ENCODE results near the gene PSMD6. TPM values are rescaled to one million over a fixed set of nuclear protein-coding genes. Genes with fewer than 3 reads are reported as not detected.

PSMD6 gene
- total RNA-seq, 2 experiments from 2014 or later = 68.0 to 94.9 TPM

- DNase-seq (no peak), ATAC-seq (no peak)
- Mint-ChIP-seq H3K27me3 (no peaks in the 10 kb centered on the region), H3K4me3 (no peak overlapping the region), H3K27ac (peak overlapping the region; percentile 52), H3K4me1 (peaks cover 13% of the 10 kb centered on the region), H3K36me3 (peaks cover 63% of the 10 kb centered on the region), H3K9me3 (ENCODE audit: low read depth) (no peaks in the 10 kb centered on the region)
- CTCF ChIA-PET = interaction anchor here (0.7 to 7.4 kb wide), 13 partner anchors 10 to 67 kb away, joined by 3 to 58 read pairs (median 8); partner anchors contain the start of gene PSMD6
These were observed 30.6 kb downstream of the PSMD6 start for GRCh38 chr3:63992516-63993209.

DNA sequence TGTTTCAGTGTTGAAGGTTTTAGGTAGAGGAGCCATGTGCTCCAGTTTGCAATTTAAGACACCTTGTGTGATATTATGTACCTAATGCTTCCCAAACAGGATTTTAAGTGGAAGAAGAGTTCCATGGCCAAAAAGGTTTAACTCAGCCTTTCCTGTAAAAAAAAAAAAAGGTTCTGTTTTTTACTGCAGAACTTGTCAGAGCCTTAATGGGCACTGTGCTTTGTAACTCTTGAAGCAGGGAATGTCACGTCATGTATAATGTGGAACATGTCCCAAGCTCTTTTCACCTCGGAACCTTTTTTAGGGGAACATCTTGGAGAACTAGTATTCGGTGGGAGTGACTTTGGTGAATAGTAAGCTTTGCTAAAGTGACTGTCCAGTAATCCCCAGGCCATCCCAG lies 31.6 kb downstream of the PSMD6 start:
- DNase-seq = no peak
- Mint-ChIP-seq H3K4me1 (peaks cover 14% of the 10 kb centered on the region), H3K27ac (peak overlapping the region; percentile 52), H3K4me3 (no peak overlapping the region), H3K9me3 (ENCODE audit: low read depth) (no peaks in the 10 kb centered on the region), H3K27me3 (no peaks in the 10 kb centered on the region), H3K36me3 (peaks cover 64% of the 10 kb centered on the region)
- CTCF ChIA-PET = interaction anchor here (0.8 to 7.4 kb wide), 5 partner anchors 14 to 30 kb away, joined by 3 to 58 read pairs (median 17); partner anchors contain the start of gene PSMD6
- no peak for ATAC-seq

- CTCF ChIA-PET = interaction anchor here (1.3 to 7.4 kb wide), 2 partner anchors 13 to 29 kb away, joined by 3 to 58 read pairs; no protein-coding TSS in a partner anchor
- Mint-ChIP-seq H3K36me3 (peaks cover 59% of the 10 kb centered on the region), H3K27ac (peak overlapping the region; percentile 41), H3K9me3 (ENCODE audit: low read depth) (no peaks in the 10 kb centered on the region), H3K27me3 (no peaks in the 10 kb centered on the region), H3K4me1 (peaks cover 17% of the 10 kb centered on the region), H3K4me3 (no peak overlapping the region)
- no peak for DNase-seq
- ATAC-seq = no peak
These were observed 32.6 kb downstream of the PSMD6 start for GRCh38 chr3:63990733-63991132.

DNA sequence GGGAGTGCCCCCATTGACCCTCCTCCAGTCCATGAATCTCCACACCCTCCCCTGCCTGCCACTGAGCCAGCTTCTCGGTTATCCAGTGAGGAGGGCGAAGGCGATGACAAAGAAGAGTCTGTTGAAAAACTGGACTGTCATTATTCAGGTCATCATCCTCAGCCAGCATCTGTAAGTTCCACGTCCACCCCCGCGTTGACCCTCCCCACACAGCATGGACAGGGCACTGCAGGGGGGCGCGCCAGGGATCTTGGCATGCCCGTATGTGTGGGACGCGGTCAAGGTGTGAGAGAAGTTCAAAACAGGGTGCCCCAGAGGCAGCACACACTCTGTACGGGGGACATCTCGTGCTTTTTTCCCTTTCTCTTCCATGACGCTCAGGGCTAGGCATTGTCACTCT lies 33.1 kb downstream of the PSMD6 start:
- no peak overlapping the region for H3K4me3 Mint-ChIP-seq
- no peak for ATAC-seq

DNA sequence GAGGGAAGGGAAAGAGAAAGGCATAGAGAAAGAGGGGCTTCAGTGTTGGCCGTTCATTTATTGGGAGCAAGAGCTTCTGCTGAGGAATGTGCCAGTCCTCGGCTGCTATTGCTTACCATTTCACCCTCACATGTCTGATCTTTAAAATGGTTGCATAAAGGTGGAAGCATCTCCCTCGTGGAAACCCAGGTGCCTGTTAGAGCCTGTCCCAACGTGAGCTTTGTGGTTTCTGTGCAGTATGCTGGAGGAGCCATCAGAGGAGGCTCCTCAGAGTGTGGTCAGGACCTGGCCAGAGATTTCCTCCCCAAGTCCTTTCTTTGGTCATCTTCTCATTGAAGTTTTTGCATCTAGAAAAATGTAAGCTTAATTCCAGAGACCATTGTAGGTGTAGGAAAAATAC lies 34.4 kb downstream of the PSMD6 start:
- peak overlapping the region; percentile 39 for H3K27ac Mint-ChIP-seq
- no peak overlapping the region for H3K4me3 Mint-ChIP-seq
- H3K27me3 Mint-ChIP-seq = no peaks in the 10 kb centered on the region
- CTCF ChIA-PET = interaction anchor here (2.4 kb wide), 1 partner anchor 20 kb away, joined by 6 read pairs; no protein-coding TSS in a partner anchor
- H3K9me3 Mint-ChIP-seq (ENCODE audit: low read depth) = no peaks in the 10 kb centered on the region
- no peak for ATAC-seq
- H3K36me3 Mint-ChIP-seq = peaks cover 59% of the 10 kb centered on the region
- peaks cover 29% of the 10 kb centered on the region for H3K4me1 Mint-ChIP-seq
- no peak for DNase-seq

More for the DNA sequence above, 33.1 kb downstream of the PSMD6 start:
- peaks cover 22% of the 10 kb centered on the region for H3K4me1 Mint-ChIP-seq
- no peak overlapping the region for H3K27ac Mint-ChIP-seq
- H3K27me3 Mint-ChIP-seq = no peaks in the 10 kb centered on the region
- CTCF ChIA-PET = interaction anchor here (1.3 to 7.4 kb wide), 2 partner anchors 13 to 28 kb away, joined by 3 to 58 read pairs; no protein-coding TSS in a partner anchor
- no peaks in the 10 kb centered on the region for H3K9me3 Mint-ChIP-seq (ENCODE audit: low read depth)
- DNase-seq = no peak
- peaks cover 58% of the 10 kb centered on the region for H3K36me3 Mint-ChIP-seq

DNA sequence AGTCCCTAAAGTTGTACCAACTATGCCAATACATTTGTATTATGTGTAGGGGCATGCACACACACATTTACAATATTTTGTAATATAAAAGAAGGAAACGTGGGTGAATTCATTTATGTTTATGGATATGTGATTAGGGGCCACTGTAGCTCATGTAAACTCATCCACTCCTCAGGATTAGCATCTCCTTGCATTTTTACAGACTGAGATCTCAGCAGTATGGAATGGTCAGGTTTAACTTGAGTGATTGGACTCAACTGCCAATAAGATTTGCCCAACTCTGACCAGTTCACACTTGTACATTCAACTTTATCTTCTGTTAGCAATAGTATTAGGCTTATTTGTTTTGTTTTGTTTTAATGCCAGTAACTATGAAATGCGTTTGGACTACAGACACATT lies 36.5 kb downstream of the PSMD6 start:
- no peak overlapping the region for H3K27ac Mint-ChIP-seq
- ATAC-seq = no peak
- DNase-seq = no peak
- H3K9me3 Mint-ChIP-seq (ENCODE audit: low read depth) = no peaks in the 10 kb centered on the region
- H3K27me3 Mint-ChIP-seq = no peaks in the 10 kb centered on the region
- CTCF ChIA-PET = interaction anchor here (0.8 kb wide), 1 partner anchor 36 kb away, joined by 3 read pairs; the partner anchor contains the start of gene PSMD6
- peaks cover 67% of the 10 kb centered on the region for H3K36me3 Mint-ChIP-seq
- peaks cover 42% of the 10 kb centered on the region for H3K4me1 Mint-ChIP-seq
- H3K4me3 Mint-ChIP-seq = no peak overlapping the region

- H3K4me3 Mint-ChIP-seq = no peak overlapping the region
- ATAC-seq = no peak
- CTCF ChIA-PET = interaction anchor here (0.8 to 1.2 kb wide), 2 partner anchors 12 to 37 kb away, joined by 3 read pairs; partner anchors contain the start of gene PSMD6
- no peak overlapping the region for H3K27ac Mint-ChIP-seq
- DNase-seq = no peak
- peaks cover 66% of the 10 kb centered on the region for H3K36me3 Mint-ChIP-seq
- no peaks in the 10 kb centered on the region for H3K9me3 Mint-ChIP-seq (ENCODE audit: low read depth)
- H3K4me1 Mint-ChIP-seq = peaks cover 44% of the 10 kb centered on the region
- no peaks in the 10 kb centered on the region for H3K27me3 Mint-ChIP-seq
These were observed 37.1 kb downstream of the PSMD6 start for GRCh38 chr3:63986146-63986545.

GRCh38 chr3:63984391-63984790 lies 38.9 kb downstream of the PSMD6 start:
- Mint-ChIP-seq H3K36me3 (peaks cover 69% of the 10 kb centered on the region), H3K27ac (peak overlapping the region; percentile 80), H3K4me3 (no peak overlapping the region), H3K27me3 (no peaks in the 10 kb centered on the region), H3K9me3 (ENCODE audit: low read depth) (no peaks in the 10 kb centered on the region), H3K4me1 (peaks cover 59% of the 10 kb centered on the region)
- no peak for DNase-seq
- peak; percentile 53 for ATAC-seq
- CTCF ChIA-PET = interaction anchor here (1.2 to 2.5 kb wide), 3 partner anchors 10 to 23 kb away, joined by 3 to 8 read pairs (median 4); no protein-coding TSS in a partner anchor

DNA sequence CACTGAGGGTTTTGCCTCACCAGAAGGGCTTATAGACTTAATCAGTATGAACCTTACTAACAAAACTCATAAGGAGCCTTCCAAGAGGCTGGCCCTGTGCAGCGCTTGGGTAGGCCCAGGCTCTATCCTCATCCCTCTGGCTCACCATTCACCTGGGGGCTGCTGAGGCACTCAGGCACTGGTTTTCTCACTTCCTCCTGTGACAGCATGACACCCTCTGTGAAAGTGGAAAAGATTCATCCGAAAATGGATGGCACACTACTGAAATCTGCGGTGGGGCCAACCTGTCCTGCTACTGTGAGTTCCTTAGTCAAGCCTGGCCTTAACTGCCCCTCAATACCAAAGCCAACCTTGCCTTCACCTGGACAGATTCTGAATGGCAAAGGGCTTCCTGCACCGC lies 41.3 kb downstream of the PSMD6 start:
- H3K9me3 Mint-ChIP-seq (ENCODE audit: low read depth) = no peaks in the 10 kb centered on the region
- no peak for ATAC-seq
- no peaks in the 10 kb centered on the region for H3K27me3 Mint-ChIP-seq
- peaks cover 51% of the 10 kb centered on the region for H3K36me3 Mint-ChIP-seq
- H3K4me3 Mint-ChIP-seq = no peak overlapping the region
- CTCF ChIA-PET = interaction anchor here (0.9 to 2.5 kb wide), 2 partner anchors 12 to 15 kb away, joined by 3 to 8 read pairs; no protein-coding TSS in a partner anchor
- peak overlapping the region; percentile 48 for H3K27ac Mint-ChIP-seq
- H3K4me1 Mint-ChIP-seq = peaks cover 72% of the 10 kb centered on the region
- DNase-seq = no peak

- Mint-ChIP-seq H3K9me3 (ENCODE audit: low read depth) (no peaks in the 10 kb centered on the region), H3K4me3 (no peak overlapping the region), H3K4me1 (peaks cover 81% of the 10 kb centered on the region), H3K27me3 (no peaks in the 10 kb centered on the region), H3K36me3 (peaks cover 48% of the 10 kb centered on the region), H3K27ac (peak overlapping the region; percentile 11)
- CTCF ChIA-PET = interaction anchor here (1.2 to 4.9 kb wide), 7 partner anchors 12 to 45 kb away, joined by 3 to 33 read pairs (median 5); partner anchors contain the start of gene PSMD6
- DNase-seq (no peak), ATAC-seq (no peak)
These were observed 42.3 kb downstream of the PSMD6 start for GRCh38 chr3:63980830-63981498.

- Mint-ChIP-seq H3K4me1 (peaks cover 79% of the 10 kb centered on the region), H3K36me3 (peaks cover 40% of the 10 kb centered on the region), H3K9me3 (ENCODE audit: low read depth) (no peaks in the 10 kb centered on the region), H3K27me3 (no peaks in the 10 kb centered on the region), H3K27ac (peak overlapping the region; percentile 83), H3K4me3 (peak overlapping the region; percentile 66)
- CTCF ChIA-PET = interaction anchor here (1.3 to 6.1 kb wide), 7 partner anchors 11 to 45 kb away, joined by 4 to 35 read pairs (median 18); partner anchors contain the start of gene PSMD6
- DNase-seq (no peak), ATAC-seq (peak; percentile 22)
These were observed 43.3 kb downstream of the PSMD6 start for GRCh38 chr3:63980019-63980418.

- DNase-seq (peak; percentile 53), ATAC-seq (peak; percentile 76)
- Mint-ChIP-seq H3K27me3 (no peaks in the 10 kb centered on the region), H3K9me3 (ENCODE audit: low read depth) (no peaks in the 10 kb centered on the region), H3K36me3 (peaks cover 40% of the 10 kb centered on the region), H3K27ac (peak overlapping the region; percentile 83), H3K4me1 (peaks cover 80% of the 10 kb centered on the region), H3K4me3 (peak overlapping the region; percentile 66)
- CTCF ChIA-PET = interaction anchor here (1.1 to 6.1 kb wide), 8 partner anchors 10 to 68 kb away, joined by 3 to 35 read pairs (median 16); partner anchors contain the start of genes PSMD6 and SCAANT1
These were observed 44.0 kb downstream of the PSMD6 start for GRCh38 chr3:63979093-63979885.
